ENCODE results near the gene MAP2K5.

Gene MAP2K5

DNA sequence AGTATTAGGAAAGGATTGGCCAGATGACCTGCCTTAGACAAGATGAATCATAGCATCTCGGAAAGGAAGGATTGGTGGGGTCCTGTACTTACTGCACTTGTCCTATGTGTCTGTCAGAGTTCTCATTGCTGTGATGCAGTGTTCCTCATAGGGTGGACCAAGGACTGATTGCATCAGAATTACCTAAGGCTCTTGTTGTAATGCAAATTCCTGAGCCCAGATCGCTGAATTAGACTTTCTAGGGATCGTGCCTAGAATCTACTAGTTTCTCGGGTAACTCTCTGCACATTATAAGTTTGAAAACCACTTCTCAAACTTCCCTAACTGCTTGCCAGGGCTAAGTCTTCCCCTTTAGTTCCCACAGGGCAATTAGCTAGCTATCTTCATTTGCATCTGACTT lies 207.9 kb downstream of the MAP2K5 start:
- H3K9me3 ChIP-seq (ENCODE audit: low read depth, low read length), result no peaks in the 10 kb centered on the region
- H3K9ac ChIP-seq (ENCODE audit: insufficient read length), result no peak overlapping the region
- H3K27ac ChIP-seq, result no peak overlapping the region
- no peak overlapping the region for H3K4me3 ChIP-seq
- no peaks in the 10 kb centered on the region for H3K36me3 ChIP-seq (ENCODE audit: insufficient read depth, low read length)
- no peak for TF ChIP-seq FOXP2 (optimal IDR thresholded peaks at IDR 0.05; ENCODE audit: control extremely low read depth, extremely low read length, insufficient read depth)
- TF ChIP-seq EZH2 (IDR thresholded peaks at IDR 0.05), result no peak
- TF ChIP-seq POLR2AphosphoS5 (IDR thresholded peaks at IDR 0.05; ENCODE audit: borderline replicate concordance, low read depth, low read length), result no peak
- DNase-seq (ENCODE audit: low read depth, low spot score), result no peak

- no peak for DNase-seq (ENCODE audit: low read depth, low spot score)
- TF ChIP-seq POLR2AphosphoS5 (IDR thresholded peaks at IDR 0.05; ENCODE audit: borderline replicate concordance, low read depth, low read length) (no peak), EZH2 (IDR thresholded peaks at IDR 0.05) (no peak), FOXP2 (optimal IDR thresholded peaks at IDR 0.05; ENCODE audit: control extremely low read depth, extremely low read length, insufficient read depth) (no peak)
- Histone ChIP-seq H3K27ac (no peak overlapping the region), H3K9me3 (ENCODE audit: low read depth, low read length) (no peaks in the 10 kb centered on the region), H3K36me3 (ENCODE audit: insufficient read depth, low read length) (no peaks in the 10 kb centered on the region), H3K4me3 (no peak overlapping the region), H3K9ac (ENCODE audit: insufficient read length) (no peak overlapping the region)
These were observed 211.4 kb downstream of the MAP2K5 start for GRCh38 chr15:67753891-67754290.

- no peaks in the 10 kb centered on the region for H3K36me3 ChIP-seq (ENCODE audit: insufficient read depth, low read length)
- no peak overlapping the region for H3K9ac ChIP-seq (ENCODE audit: insufficient read length)
- no peak for DNase-seq (ENCODE audit: low read depth, low spot score)
- TF ChIP-seq POLR2AphosphoS5 (IDR thresholded peaks at IDR 0.05; ENCODE audit: borderline replicate concordance, low read depth, low read length), result no peak
- TF ChIP-seq FOXP2 (optimal IDR thresholded peaks at IDR 0.05; ENCODE audit: control extremely low read depth, extremely low read length, insufficient read depth), result no peak
- no peak for TF ChIP-seq EZH2 (IDR thresholded peaks at IDR 0.05)
- no peak overlapping the region for H3K27ac ChIP-seq
- no peaks in the 10 kb centered on the region for H3K9me3 ChIP-seq (ENCODE audit: low read depth, low read length)
- H3K4me3 ChIP-seq, result no peak overlapping the region
These were observed 212.8 kb downstream of the MAP2K5 start for GRCh38 chr15:67755264-67755663.

GRCh38 chr15:67755936-67756335 lies 213.4 kb downstream of the MAP2K5 start:
- Histone ChIP-seq H3K36me3 (ENCODE audit: insufficient read depth, low read length) (no peaks in the 10 kb centered on the region), H3K4me3 (no peak overlapping the region), H3K27ac (no peak overlapping the region), H3K9me3 (ENCODE audit: low read depth, low read length) (no peaks in the 10 kb centered on the region), H3K9ac (ENCODE audit: insufficient read length) (no peak overlapping the region)
- DNase-seq (ENCODE audit: low read depth, low spot score), result no peak
- TF ChIP-seq FOXP2 (optimal IDR thresholded peaks at IDR 0.05; ENCODE audit: control extremely low read depth, extremely low read length, insufficient read depth) (no peak), EZH2 (IDR thresholded peaks at IDR 0.05) (no peak), POLR2AphosphoS5 (IDR thresholded peaks at IDR 0.05; ENCODE audit: borderline replicate concordance, low read depth, low read length) (no peak)

DNA sequence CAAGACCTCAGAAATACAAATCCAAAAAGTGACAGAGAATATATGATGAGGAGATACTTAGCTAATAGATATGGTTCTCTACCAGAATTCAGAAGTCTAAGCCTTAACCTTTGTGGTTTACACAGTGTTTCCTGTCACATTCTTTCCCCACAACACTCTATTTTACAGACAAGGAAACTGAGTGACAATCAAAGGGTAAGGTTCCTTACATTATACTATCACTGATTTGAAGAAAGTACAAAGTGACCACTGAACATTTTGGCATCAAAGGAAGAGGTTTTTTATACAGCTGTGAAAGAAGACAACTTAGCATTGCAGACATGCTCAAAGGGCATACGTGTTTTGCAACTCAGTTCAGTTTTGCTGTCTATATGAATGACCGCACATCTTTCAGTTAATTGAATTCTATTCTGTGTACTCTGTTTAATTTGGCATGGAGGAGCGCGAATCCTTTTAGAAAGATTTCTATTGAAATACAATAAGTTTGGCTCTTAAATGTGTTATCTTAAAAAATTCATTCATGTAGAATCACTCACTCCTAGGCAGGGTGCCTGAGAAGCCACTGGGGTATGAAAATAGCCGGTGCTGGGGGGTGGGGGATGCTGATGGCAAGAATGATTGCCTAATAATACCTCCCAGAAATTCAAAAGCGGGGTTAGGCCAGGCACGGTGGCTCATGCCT lies 216.3 kb downstream of the MAP2K5 start:
- Histone ChIP-seq H3K4me3 (no peak overlapping the region), H3K27ac (no peak overlapping the region), H3K9ac (ENCODE audit: insufficient read length) (no peak overlapping the region), H3K9me3 (ENCODE audit: low read depth, low read length) (no peaks in the 10 kb centered on the region), H3K36me3 (ENCODE audit: insufficient read depth, low read length) (no peaks in the 10 kb centered on the region)
- TF ChIP-seq POLR2AphosphoS5 (IDR thresholded peaks at IDR 0.05; ENCODE audit: borderline replicate concordance, low read depth, low read length), result no peak
- TF ChIP-seq EZH2 (IDR thresholded peaks at IDR 0.05), result no peak
- TF ChIP-seq FOXP2 (optimal IDR thresholded peaks at IDR 0.05; ENCODE audit: control extremely low read depth, extremely low read length, insufficient read depth), result no peak
- DNase-seq (ENCODE audit: low read depth, low spot score), result no peak

- Histone ChIP-seq H3K9me3 (ENCODE audit: low read depth, low read length) (no peaks in the 10 kb centered on the region), H3K9ac (ENCODE audit: insufficient read length) (no peak overlapping the region), H3K4me3 (no peak overlapping the region), H3K27ac (no peak overlapping the region), H3K36me3 (ENCODE audit: insufficient read depth, low read length) (no peaks in the 10 kb centered on the region)
- no peak for TF ChIP-seq EZH2 (IDR thresholded peaks at IDR 0.05)
- TF ChIP-seq FOXP2 (optimal IDR thresholded peaks at IDR 0.05; ENCODE audit: control extremely low read depth, extremely low read length, insufficient read depth), result no peak
- DNase-seq (ENCODE audit: low read depth, low spot score), result no peak
These were observed 218.4 kb downstream of the MAP2K5 start for GRCh38 chr15:67760901-67761300.

DNA sequence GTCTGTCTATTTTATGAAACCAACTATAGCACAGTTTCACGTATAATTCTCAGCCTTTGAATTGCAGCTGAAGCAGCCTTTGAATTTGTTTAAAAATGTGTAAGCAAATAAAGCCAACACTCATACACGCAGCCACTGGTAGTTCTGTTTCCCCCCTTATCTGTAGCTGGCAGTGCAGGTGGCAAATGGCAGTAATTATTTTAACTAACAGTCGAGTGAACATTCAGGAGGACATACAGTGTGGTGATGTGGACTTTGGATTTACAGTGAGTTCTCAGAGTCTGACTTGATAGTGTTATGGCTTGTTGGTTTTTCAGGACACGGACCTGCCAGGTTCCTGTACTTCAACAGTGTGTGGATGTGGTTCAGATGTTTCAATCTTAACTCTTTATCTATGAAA lies 218.8 kb downstream of the MAP2K5 start:
- no peak overlapping the region for H3K27ac ChIP-seq
- H3K36me3 ChIP-seq (ENCODE audit: insufficient read depth, low read length), result no peaks in the 10 kb centered on the region
- no peak for DNase-seq (ENCODE audit: low read depth, low spot score)
- H3K4me3 ChIP-seq, result no peak overlapping the region
- H3K9me3 ChIP-seq (ENCODE audit: low read depth, low read length), result no peaks in the 10 kb centered on the region
- no peak overlapping the region for H3K9ac ChIP-seq (ENCODE audit: insufficient read length)
- TF ChIP-seq POLR2AphosphoS5 (IDR thresholded peaks at IDR 0.05; ENCODE audit: borderline replicate concordance, low read depth, low read length) (no peak), FOXP2 (optimal IDR thresholded peaks at IDR 0.05; ENCODE audit: control extremely low read depth, extremely low read length, insufficient read depth) (no peak), EZH2 (IDR thresholded peaks at IDR 0.05) (no peak)

GRCh38 chr15:67762610-67763368 lies 220.3 kb downstream of the MAP2K5 start:
- H3K36me3 ChIP-seq (ENCODE audit: insufficient read depth, low read length), result no peaks in the 10 kb centered on the region
- TF ChIP-seq EZH2 (IDR thresholded peaks at IDR 0.05) (no peak), POLR2AphosphoS5 (IDR thresholded peaks at IDR 0.05; ENCODE audit: borderline replicate concordance, low read depth, low read length) (no peak), FOXP2 (optimal IDR thresholded peaks at IDR 0.05; ENCODE audit: control extremely low read depth, extremely low read length, insufficient read depth) (no peak)
- H3K27ac ChIP-seq, result no peak overlapping the region
- no peak overlapping the region for H3K9ac ChIP-seq (ENCODE audit: insufficient read length)
- H3K4me3 ChIP-seq, result no peak overlapping the region
- DNase-seq (ENCODE audit: low read depth, low spot score), result no peak
- no peaks in the 10 kb centered on the region for H3K9me3 ChIP-seq (ENCODE audit: low read depth, low read length)

All from SK-N-MC (cell line).